GM12891 (cell line): Measurements from ENCODE around the gene COQ2.

Experiments
- PAX5 ChIP-seq: IDR thresholded peaks from 2 replicates; pipeline ENCODE4 v1.6.1; 2011; ENCODE audit warnings: low read length, moderate library complexity, mild to moderate bottlenecking; ENCODE audit not compliant: insufficient read depth, severe bottlenecking
- POLR2A ChIP-seq: IDR thresholded peaks from 2 replicates; pipeline ENCODE4 v1.6.1; 2011; ENCODE audit warnings: low read depth, low read length, control low read depth
- POLR2AphosphoS5 ChIP-seq: IDR thresholded peaks from 2 replicates; pipeline ENCODE4 v1.6.1; 2011; ENCODE audit warnings: low read depth, low read length, control low read depth
- POU2F2 ChIP-seq: IDR thresholded peaks from 2 replicates; pipeline ENCODE4 v1.6.1; 2011; ENCODE audit warnings: low read depth, mild to moderate bottlenecking, control low read depth, low read length, moderate library complexity
- SPI1 ChIP-seq: IDR thresholded peaks from 2 replicates; pipeline ENCODE4 v1.6.1; 2011; ENCODE audit warnings: low read depth, low read length, control low read depth
- TAF1 ChIP-seq: IDR thresholded peaks from 2 replicates; pipeline ENCODE4 v1.6.1; 2011; ENCODE audit warnings: low read depth, low read length, control low read depth

- TF ChIP-seq POLR2A (no peak), POLR2AphosphoS5 (no peak), TAF1 (no peak), SPI1 (no peak), POU2F2 (no peak), PAX5 (no peak)
Measured at GRCh38 chr4:83230928-83231327, 53.7 kb downstream of the COQ2 start.
